SK-N-SH treated with all-trans-retinoic acid at 6 μM for 48 hours (cell line): ENCODE results near the gene OST4.

Experiments
- ARNTL ChIP-seq: fragments of 450-650 bp; formaldehyde crosslinking; IDR thresholded peaks from 2 replicates; pipeline ENCODE4 v1.5.0; 2020; ENCODE audit warnings: low read depth, mild to moderate bottlenecking, moderate library complexity, borderline replicate concordance
- ESRRG ChIP-seq: fragments of 250-450 bp; sonication (Bioruptor Pico); IDR thresholded peaks from 2 replicates; pipeline ENCODE4 v1.6.1; 2021; ENCODE audit warnings: mild to moderate bottlenecking
- ISL1 ChIP-seq: fragments of 250-450 bp; sonication (Bioruptor Pico); IDR thresholded peaks from 2 replicates; pipeline ENCODE4 v2.1.2; 2022; ENCODE audit warnings: mild to moderate bottlenecking, moderate library complexity
- POU6F1 ChIP-seq: fragments of 250-450 bp; sonication (Bioruptor Pico); IDR thresholded peaks from 2 replicates; pipeline ENCODE4 v1.8.0; 2021; ENCODE audit warnings: low read depth, mild to moderate bottlenecking, moderate library complexity, borderline replicate concordance
- RARB ChIP-seq: fragments of 250-450 bp; sonication (Bioruptor Pico); IDR thresholded peaks from 2 replicates; pipeline ENCODE4 v1.8.0; 2021; ENCODE audit warnings: mild to moderate bottlenecking, moderate library complexity
- TOX ChIP-seq: fragments of 250-450 bp; sonication (Bioruptor Pico); IDR thresholded peaks from 2 replicates; pipeline ENCODE4 v1.8.0; 2021; ENCODE audit warnings: mild to moderate bottlenecking, moderate library complexity, borderline replicate concordance
- ZFP3 ChIP-seq: fragments of 250-450 bp; sonication (Bioruptor Pico); IDR thresholded peaks from 2 replicates; pipeline ENCODE4 v1.5.0; 2020; ENCODE audit warnings: mild to moderate bottlenecking, moderate library complexity
- ZNF8 ChIP-seq: fragments of 450-650 bp; formaldehyde crosslinking; IDR thresholded peaks from 2 replicates; pipeline ENCODE4 v1.5.0; 2020; ENCODE audit warnings: mild to moderate bottlenecking, moderate library complexity
- TF ChIP-seq, protein P1 (sequence below): fragments of 250-450 bp; sonication (Bioruptor Pico); IDR thresholded peaks from 2 replicates; pipeline ENCODE4 v1.8.0; 2020; ENCODE audit warnings: mild to moderate bottlenecking, moderate library complexity, borderline replicate concordance
- TF ChIP-seq, protein P2 (sequence below): fragments of 250-450 bp; sonication (Bioruptor Pico); IDR thresholded peaks from 2 replicates; pipeline ENCODE4 v1.5.0; 2020; ENCODE audit warnings: mild to moderate bottlenecking, moderate library complexity
- TF ChIP-seq, protein P3 (sequence below): fragments of 250-450 bp; sonication (Bioruptor Pico); IDR thresholded peaks from 2 replicates; pipeline ENCODE4 v1.5.1; 2020; ENCODE audit warnings: low read depth, mild to moderate bottlenecking, moderate library complexity

DNA sequence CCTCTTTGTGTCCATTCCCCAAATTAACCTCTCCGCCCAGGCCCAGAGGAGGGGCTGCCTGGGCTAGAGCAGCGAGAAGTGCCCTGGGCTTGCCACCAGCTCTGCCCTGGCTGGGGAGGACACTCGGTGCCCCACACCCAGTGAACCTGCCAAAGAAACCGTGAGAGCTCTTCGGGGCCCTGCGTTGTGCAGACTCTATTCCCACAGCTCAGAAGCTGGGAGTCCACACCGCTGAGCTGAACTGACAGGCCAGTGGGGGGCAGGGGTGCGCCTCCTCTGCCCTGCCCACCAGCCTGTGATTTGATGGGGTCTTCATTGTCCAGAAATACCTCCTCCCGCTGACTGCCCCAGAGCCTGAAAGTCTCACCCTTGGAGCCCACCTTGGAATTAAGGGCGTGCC, 28.6 kb upstream of the OST4 start:
- TF ChIP-seq ZFP3 (CRISPR knock-in tag) (no peak), RARB (CRISPR knock-in tag) (no peak), POU6F1 (CRISPR knock-in tag) (no peak), ZNF8 (CRISPR knock-in tag) (no peak), TOX (CRISPR knock-in tag) (no peak), ISL1 (CRISPR knock-in tag) (no peak), ARNTL (no peak), ESRRG (CRISPR knock-in tag) (no peak)
- TF ChIP-seq, protein P1, sequence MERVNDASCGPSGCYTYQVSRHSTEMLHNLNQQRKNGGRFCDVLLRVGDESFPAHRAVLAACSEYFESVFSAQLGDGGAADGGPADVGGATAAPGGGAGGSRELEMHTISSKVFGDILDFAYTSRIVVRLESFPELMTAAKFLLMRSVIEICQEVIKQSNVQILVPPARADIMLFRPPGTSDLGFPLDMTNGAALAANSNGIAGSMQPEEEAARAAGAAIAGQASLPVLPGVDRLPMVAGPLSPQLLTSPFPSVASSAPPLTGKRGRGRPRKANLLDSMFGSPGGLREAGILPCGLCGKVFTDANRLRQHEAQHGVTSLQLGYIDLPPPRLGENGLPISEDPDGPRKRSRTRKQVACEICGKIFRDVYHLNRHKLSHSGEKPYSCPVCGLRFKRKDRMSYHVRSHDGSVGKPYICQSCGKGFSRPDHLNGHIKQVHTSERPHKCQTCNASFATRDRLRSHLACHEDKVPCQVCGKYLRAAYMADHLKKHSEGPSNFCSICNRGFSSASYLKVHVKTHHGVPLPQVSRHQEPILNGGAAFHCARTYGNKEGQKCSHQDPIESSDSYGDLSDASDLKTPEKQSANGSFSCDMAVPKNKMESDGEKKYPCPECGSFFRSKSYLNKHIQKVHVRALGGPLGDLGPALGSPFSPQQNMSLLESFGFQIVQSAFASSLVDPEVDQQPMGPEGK (CRISPR knock-in tag) = no peak
- TF ChIP-seq, protein P2, sequence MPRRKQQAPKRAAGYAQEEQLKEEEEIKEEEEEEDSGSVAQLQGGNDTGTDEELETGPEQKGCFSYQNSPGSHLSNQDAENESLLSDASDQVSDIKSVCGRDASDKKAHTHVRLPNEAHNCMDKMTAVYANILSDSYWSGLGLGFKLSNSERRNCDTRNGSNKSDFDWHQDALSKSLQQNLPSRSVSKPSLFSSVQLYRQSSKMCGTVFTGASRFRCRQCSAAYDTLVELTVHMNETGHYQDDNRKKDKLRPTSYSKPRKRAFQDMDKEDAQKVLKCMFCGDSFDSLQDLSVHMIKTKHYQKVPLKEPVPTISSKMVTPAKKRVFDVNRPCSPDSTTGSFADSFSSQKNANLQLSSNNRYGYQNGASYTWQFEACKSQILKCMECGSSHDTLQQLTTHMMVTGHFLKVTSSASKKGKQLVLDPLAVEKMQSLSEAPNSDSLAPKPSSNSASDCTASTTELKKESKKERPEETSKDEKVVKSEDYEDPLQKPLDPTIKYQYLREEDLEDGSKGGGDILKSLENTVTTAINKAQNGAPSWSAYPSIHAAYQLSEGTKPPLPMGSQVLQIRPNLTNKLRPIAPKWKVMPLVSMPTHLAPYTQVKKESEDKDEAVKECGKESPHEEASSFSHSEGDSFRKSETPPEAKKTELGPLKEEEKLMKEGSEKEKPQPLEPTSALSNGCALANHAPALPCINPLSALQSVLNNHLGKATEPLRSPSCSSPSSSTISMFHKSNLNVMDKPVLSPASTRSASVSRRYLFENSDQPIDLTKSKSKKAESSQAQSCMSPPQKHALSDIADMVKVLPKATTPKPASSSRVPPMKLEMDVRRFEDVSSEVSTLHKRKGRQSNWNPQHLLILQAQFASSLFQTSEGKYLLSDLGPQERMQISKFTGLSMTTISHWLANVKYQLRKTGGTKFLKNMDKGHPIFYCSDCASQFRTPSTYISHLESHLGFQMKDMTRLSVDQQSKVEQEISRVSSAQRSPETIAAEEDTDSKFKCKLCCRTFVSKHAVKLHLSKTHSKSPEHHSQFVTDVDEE (CRISPR knock-in tag) = no peak
- TF ChIP-seq, protein P3, sequence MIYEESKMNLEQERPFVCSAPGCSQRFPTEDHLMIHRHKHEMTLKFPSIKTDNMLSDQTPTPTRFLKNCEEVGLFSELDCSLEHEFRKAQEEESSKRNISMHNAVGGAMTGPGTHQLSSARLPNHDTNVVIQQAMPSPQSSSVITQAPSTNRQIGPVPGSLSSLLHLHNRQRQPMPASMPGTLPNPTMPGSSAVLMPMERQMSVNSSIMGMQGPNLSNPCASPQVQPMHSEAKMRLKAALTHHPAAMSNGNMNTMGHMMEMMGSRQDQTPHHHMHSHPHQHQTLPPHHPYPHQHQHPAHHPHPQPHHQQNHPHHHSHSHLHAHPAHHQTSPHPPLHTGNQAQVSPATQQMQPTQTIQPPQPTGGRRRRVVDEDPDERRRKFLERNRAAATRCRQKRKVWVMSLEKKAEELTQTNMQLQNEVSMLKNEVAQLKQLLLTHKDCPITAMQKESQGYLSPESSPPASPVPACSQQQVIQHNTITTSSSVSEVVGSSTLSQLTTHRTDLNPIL (CRISPR knock-in tag) = no peak
